ENCODE data around the gene GABRB1. TPM values are rescaled to one million over a fixed set of nuclear protein-coding genes. Genes with fewer than 3 reads are reported as not detected.

The GABRB1 gene
- total RNA-seq, 1 experiment from 2014 or later = not detected

- Histone ChIP-seq H3K27ac (ENCODE audit: low read depth, low read length) (no peak overlapping the region), H3K4me3 (replicated peaks in 1 of 2; ENCODE audit: low read depth in 1 of 2, low read length in 2 of 2) (no peak overlapping the region), H3K4me2 (ENCODE audit: low read length) (no peak overlapping the region), H4K20me1 (ENCODE audit: insufficient read depth) (no peaks in the 10 kb centered on the region), H3K4me1 (ENCODE audit: control insufficient read depth in 1 of 2, insufficient read depth in 2 of 2, low read length in 2 of 2) (no peaks in the 10 kb centered on the region), H3K27me3 (ENCODE audit: insufficient read depth, low read length) (no peaks in the 10 kb centered on the region), H3K9me2 (ENCODE audit: insufficient read depth) (no peaks in the 10 kb centered on the region), H3K9ac (ENCODE audit: low read length) (no peak overlapping the region), H3K79me2 (ENCODE audit: insufficient read depth, low read length) (no peaks in the 10 kb centered on the region), H3K36me3 (ENCODE audit: control insufficient read depth in 1 of 2, insufficient read depth in 2 of 2, low read length in 2 of 2) (no peaks in the 10 kb centered on the region), H2AFZ (ENCODE audit: low read depth, low read length, poor library complexity, severe bottlenecking) (no peak overlapping the region), H3K9me3 (ENCODE audit: control insufficient read depth in 1 of 2, insufficient read depth in 1 of 2, low read depth in 1 of 2, low read length in 2 of 2) (no peaks in the 10 kb centered on the region)
- intact Hi-C loops (cut with micrococcal nuclease) = loop anchor here (10.0 kb wide), 1 partner anchor 446 kb away; no protein-coding TSS in a partner anchor
- BruUV-seq (replicated peaks) = no TSS peak
- RAD21 ChIA-PET (ENCODE audit: low non-redundant PET in 1 of 2, low total read pairs in 2 of 2, uncharacterized antibody in 2 of 2, unreplicated experiment in 2 of 2) = no interaction called here
- TF ChIP-seq ZNF274 (IDR thresholded peaks at IDR 0.05; ENCODE audit: low read depth, low read length) (no peak), CBX3 (IDR thresholded peaks at IDR 0.05; ENCODE audit: low read depth) (no peak), EZH2 (IDR thresholded peaks at IDR 0.05) (no peak), RAD21 (IDR thresholded peaks at IDR 0.05; ENCODE audit: low read depth) (no peak), SIN3A (IDR thresholded peaks at IDR 0.05; ENCODE audit: low read depth) (no peak), FOSL1 (IDR thresholded peaks at IDR 0.05; ENCODE audit: low read depth) (no peak), POLR2A (IDR thresholded peaks at IDR 0.05; ENCODE audit: borderline replicate concordance, extremely low read depth, insufficient read depth, insufficient read length) (no peak), TCF7L2 (IDR thresholded peaks at IDR 0.05; ENCODE audit: borderline replicate concordance, extremely low read depth, insufficient read depth, insufficient read length) (no peak)
- DNase-seq (ENCODE audit: low read depth, low spot score) (no peak), ATAC-seq (no peak)
- CTCF ChIA-PET = no interaction called here
- POLR2A ChIA-PET = no interaction called here
Observed at GRCh38 chr4:47381172-47381571, 349.8 kb downstream of the GABRB1 start.

- Histone ChIP-seq H3K9me2 (ENCODE audit: insufficient read depth) (no peaks in the 10 kb centered on the region), H3K27ac (ENCODE audit: low read depth, low read length) (no peak overlapping the region), H3K9ac (ENCODE audit: low read length) (no peak overlapping the region), H2AFZ (ENCODE audit: low read depth, low read length, poor library complexity, severe bottlenecking) (no peak overlapping the region), H3K79me2 (ENCODE audit: insufficient read depth, low read length) (no peaks in the 10 kb centered on the region), H3K9me3 (ENCODE audit: control insufficient read depth in 1 of 2, insufficient read depth in 1 of 2, low read depth in 1 of 2, low read length in 2 of 2) (no peaks in the 10 kb centered on the region), H3K27me3 (ENCODE audit: insufficient read depth, low read length) (no peaks in the 10 kb centered on the region), H3K4me3 (replicated peaks in 1 of 2; ENCODE audit: low read depth in 1 of 2, low read length in 2 of 2) (no peak overlapping the region), H4K20me1 (ENCODE audit: insufficient read depth) (no peaks in the 10 kb centered on the region), H3K36me3 (ENCODE audit: control insufficient read depth in 1 of 2, insufficient read depth in 2 of 2, low read length in 2 of 2) (no peaks in the 10 kb centered on the region), H3K4me2 (ENCODE audit: low read length) (no peak overlapping the region), H3K4me1 (ENCODE audit: control insufficient read depth in 1 of 2, insufficient read depth in 2 of 2, low read length in 2 of 2) (no peaks in the 10 kb centered on the region)
- TF ChIP-seq POLR2AphosphoS5 (IDR thresholded peaks at IDR 0.05; ENCODE audit: low read depth, low read length) = no peak
- TF ChIP-seq EZH2phosphoT487 (IDR thresholded peaks at IDR 0.05; ENCODE audit: borderline replicate concordance) = no peak
- TF ChIP-seq RAD21 (IDR thresholded peaks at IDR 0.05; ENCODE audit: low read depth) = no peak
- no peak for DNase-seq (ENCODE audit: low read depth, low spot score)
- ChIA-PET POLR2A (no interaction called here), CTCF (interaction anchor here (0.8 kb wide), 1 partner anchor 260 kb away, joined by 4 read pairs; no protein-coding TSS in a partner anchor), RAD21 (ENCODE audit: low non-redundant PET in 1 of 2, low total read pairs in 2 of 2, uncharacterized antibody in 2 of 2, unreplicated experiment in 2 of 2) (no interaction called here)
- intact Hi-C loops (cut with micrococcal nuclease) = loop anchor here (1.0 to 10.0 kb wide), 2 partner anchors 448 to 539 kb away; no protein-coding TSS in a partner anchor
- no peak for ATAC-seq
- no TSS peak for BruUV-seq (replicated peaks)
Observed at GRCh38 chr4:47382846-47383360, 351.5 kb downstream of the GABRB1 start.

Data from HCT116 (cell line).